Fibroblast of lung (primary cell): ENCODE results near the gene C8G. TPM values are rescaled to one million over a fixed set of nuclear protein-coding genes. Genes with fewer than 3 reads are reported as not detected.

Experiments
- DNase-seq, 2 donors: peaks; one replicate each; pipeline versions ENCODE4 v3.0.0 to v3.0.0-alpha.2; 2010; ENCODE audit warnings: low read depth in 2 of 2
- H2AFZ ChIP-seq: 2 replicates; pipeline ENCODE4 v1.5.1; 2012; ENCODE audit warnings: low read length, control low read depth, inconsistent platforms
- H3K27ac ChIP-seq: 2 replicates; pipeline ENCODE4 v1.5.1; 2011; ENCODE audit warnings: low read length, control low read depth; ENCODE audit not compliant: insufficient read depth
- H3K27me3 ChIP-seq: 2 replicates; pipeline ENCODE4 v1.5.1; 2011; ENCODE audit warnings: mild to moderate bottlenecking, low read length; ENCODE audit not compliant: control insufficient read depth, insufficient read depth
- H3K36me3 ChIP-seq: 2 replicates; pipeline ENCODE4 v1.5.1; 2011; ENCODE audit warnings: low read length; ENCODE audit not compliant: control insufficient read depth, insufficient read depth
- H3K4me1 ChIP-seq: 2 replicates; pipeline ENCODE4 v1.5.1; 2011; ENCODE audit warnings: low read length; ENCODE audit not compliant: control insufficient read depth, insufficient read depth; ENCODE audit errors: extremely low read depth
- H3K4me2 ChIP-seq: 2 replicates; pipeline ENCODE4 v1.5.1; 2011; ENCODE audit warnings: low read length, control low read depth; ENCODE audit not compliant: insufficient read depth; ENCODE audit errors: extremely low read depth
- H3K4me3 ChIP-seq, 4 experiments: fragments of 200-600 bp in 1 of 4; sonication (generic) in 1 of 4; replicated peaks in 1 of 4; 2 replicates each; pipeline ENCODE4 v1.5.1; 2011 to 2016; ENCODE audit warnings: low read length in 4 of 4, low read depth in 3 of 4, mild to moderate bottlenecking in 3 of 4, control low read depth in 2 of 4, inconsistent platforms in 1 of 4, mixed read lengths in 1 of 4; ENCODE audit not compliant: insufficient read depth in 1 of 4; ENCODE audit errors: control extremely low read depth in 1 of 4
- H3K79me2 ChIP-seq: 2 replicates; pipeline ENCODE4 v1.5.1; 2012; ENCODE audit warnings: mild to moderate bottlenecking, low read length, inconsistent platforms; ENCODE audit not compliant: control insufficient read depth, insufficient read depth
- H3K9ac ChIP-seq: 2 replicates; pipeline ENCODE4 v1.5.1; 2011; ENCODE audit warnings: mild to moderate bottlenecking, low read length, control low read depth; ENCODE audit not compliant: insufficient read depth
- H3K9me3 ChIP-seq: 2 replicates; pipeline ENCODE4 v1.5.1; 2012; ENCODE audit warnings: low read depth, low read length; ENCODE audit not compliant: control insufficient read depth, insufficient read depth
- H4K20me1 ChIP-seq: 2 replicates; pipeline ENCODE4 v1.5.1; 2011; ENCODE audit warnings: low read length; ENCODE audit not compliant: control insufficient read depth, insufficient read depth; ENCODE audit errors: extremely low read depth
- EZH2 ChIP-seq: IDR thresholded peaks from 2 replicates; pipeline ENCODE4 v1.5.1; 2012; ENCODE audit warnings: low read length, control low read depth, mild to moderate bottlenecking; ENCODE audit errors: missing control alignments
- polyA plus RNA-seq, 2 donors: library from polyadenylated mRNA; depleted of rRNA in 1 of 2; stranded (reverse) in 1 of 2; unstranded in 1 of 2; fragments of >200 nt; gene quantifications; 2 replicates each; pipeline ENCODE4 v1.2.1, GENCODE V29; 2011 to 2012; ENCODE audit warnings: missing spikeins in 1 of 2
- total RNA-seq: library from RNA; depleted of rRNA; stranded (reverse); fragments of >200 nt; gene quantifications from 2 replicates; pipeline ENCODE4 v1.2.1, GENCODE V29; 2014
- TF ChIP-seq, protein P1 (sequence below), 2 donors: IDR thresholded peaks in 1 of 2; conservative IDR thresholded peaks in 1 of 2; 1 replicate in 1 of 2; 2 replicates in 1 of 2; pipeline ENCODE4 v1.5.1; 2011 to 2012; ENCODE audit warnings: low read length in 2 of 2, control low read depth in 1 of 2, inconsistent platforms in 1 of 2, low read depth in 1 of 2, mild to moderate bottlenecking in 1 of 2

C8G gene
- total and polyA plus RNA-seq, 2 donors (not counting 1 experiment from before 2014, with no cell fraction given) = 0.40 to 1.2 TPM

DNA sequence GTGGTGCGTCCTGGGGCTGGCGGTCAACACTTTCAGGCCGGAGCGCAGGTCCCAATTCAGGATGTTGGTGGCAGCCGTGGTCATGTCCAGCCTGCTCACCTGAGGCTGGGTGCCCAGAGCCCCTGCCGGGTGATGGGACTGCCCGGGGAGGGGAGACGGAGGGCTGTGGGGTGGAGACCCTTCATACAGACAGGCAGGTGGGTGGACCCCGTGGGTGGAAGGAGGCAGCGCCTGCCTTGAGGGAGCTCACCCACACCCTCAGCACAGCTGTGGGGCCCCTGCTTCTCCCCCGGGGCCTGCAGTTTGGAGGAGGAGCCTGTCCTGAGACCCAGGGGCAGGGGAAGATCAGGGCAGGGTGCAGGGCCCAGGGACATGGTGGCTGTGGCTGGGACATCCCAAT is 25.3 kb downstream of the C8G start:
- H3K9ac ChIP-seq = no peak overlapping the region
- H3K36me3 ChIP-seq = no peaks in the 10 kb centered on the region
- H2AFZ ChIP-seq = no peak overlapping the region
- no peak overlapping the region for H3K4me3 ChIP-seq
- no peak for DNase-seq
- peaks cover 4% of the 10 kb centered on the region for H3K27me3 ChIP-seq
- no peaks in the 10 kb centered on the region for H3K4me1 ChIP-seq
- H4K20me1 ChIP-seq = no peaks in the 10 kb centered on the region
- H3K27ac ChIP-seq = no peak overlapping the region
- TF ChIP-seq EZH2 = no peak
- TF ChIP-seq, protein P1, sequence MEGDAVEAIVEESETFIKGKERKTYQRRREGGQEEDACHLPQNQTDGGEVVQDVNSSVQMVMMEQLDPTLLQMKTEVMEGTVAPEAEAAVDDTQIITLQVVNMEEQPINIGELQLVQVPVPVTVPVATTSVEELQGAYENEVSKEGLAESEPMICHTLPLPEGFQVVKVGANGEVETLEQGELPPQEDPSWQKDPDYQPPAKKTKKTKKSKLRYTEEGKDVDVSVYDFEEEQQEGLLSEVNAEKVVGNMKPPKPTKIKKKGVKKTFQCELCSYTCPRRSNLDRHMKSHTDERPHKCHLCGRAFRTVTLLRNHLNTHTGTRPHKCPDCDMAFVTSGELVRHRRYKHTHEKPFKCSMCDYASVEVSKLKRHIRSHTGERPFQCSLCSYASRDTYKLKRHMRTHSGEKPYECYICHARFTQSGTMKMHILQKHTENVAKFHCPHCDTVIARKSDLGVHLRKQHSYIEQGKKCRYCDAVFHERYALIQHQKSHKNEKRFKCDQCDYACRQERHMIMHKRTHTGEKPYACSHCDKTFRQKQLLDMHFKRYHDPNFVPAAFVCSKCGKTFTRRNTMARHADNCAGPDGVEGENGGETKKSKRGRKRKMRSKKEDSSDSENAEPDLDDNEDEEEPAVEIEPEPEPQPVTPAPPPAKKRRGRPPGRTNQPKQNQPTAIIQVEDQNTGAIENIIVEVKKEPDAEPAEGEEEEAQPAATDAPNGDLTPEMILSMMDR (conservative IDR thresholded peaks at IDR 0.05 in 1 of 2, IDR thresholded peaks at IDR 0.05 in 1 of 2; ENCODE audit: low read depth in 1 of 2, low read length in 2 of 2) = no peak
- H3K4me2 ChIP-seq = no peak overlapping the region
- H3K79me2 ChIP-seq = no peaks in the 10 kb centered on the region
- no peaks in the 10 kb centered on the region for H3K9me3 ChIP-seq

DNA sequence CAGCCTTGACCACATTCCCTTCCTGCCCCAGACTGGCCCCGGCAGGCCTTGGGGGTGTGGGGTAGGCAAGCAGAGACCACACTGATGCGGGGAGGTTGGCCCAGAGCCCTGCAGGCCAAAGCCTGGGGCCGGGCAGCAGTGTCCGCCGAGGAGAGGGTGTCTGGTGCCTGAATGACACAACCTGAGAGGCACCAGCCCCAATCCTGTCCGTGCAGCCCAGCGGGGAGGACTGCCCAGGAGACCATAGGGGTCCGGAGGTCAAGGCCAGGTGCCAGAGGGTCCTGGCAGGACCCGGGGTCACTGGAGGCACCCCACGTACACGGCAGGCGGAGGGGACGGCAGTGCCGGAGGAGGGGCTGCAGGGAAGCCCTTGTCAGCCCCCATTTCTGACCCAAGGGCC is 26.7 kb downstream of the C8G start:
- Histone ChIP-seq H3K4me2 (no peak overlapping the region), H3K9me3 (no peaks in the 10 kb centered on the region), H4K20me1 (no peaks in the 10 kb centered on the region), H3K27ac (no peak overlapping the region), H3K9ac (no peak overlapping the region), H3K27me3 (no peaks in the 10 kb centered on the region), H3K4me1 (no peaks in the 10 kb centered on the region), H3K79me2 (no peaks in the 10 kb centered on the region), H3K36me3 (no peaks in the 10 kb centered on the region), H3K4me3 (no peak overlapping the region), H2AFZ (no peak overlapping the region)
- TF ChIP-seq EZH2 = no peak
- TF ChIP-seq, protein P1 (conservative IDR thresholded peaks at IDR 0.05 in 1 of 2, IDR thresholded peaks at IDR 0.05 in 1 of 2; ENCODE audit: low read depth in 1 of 2, low read length in 2 of 2) = no peak
- DNase-seq = no peak

DNA sequence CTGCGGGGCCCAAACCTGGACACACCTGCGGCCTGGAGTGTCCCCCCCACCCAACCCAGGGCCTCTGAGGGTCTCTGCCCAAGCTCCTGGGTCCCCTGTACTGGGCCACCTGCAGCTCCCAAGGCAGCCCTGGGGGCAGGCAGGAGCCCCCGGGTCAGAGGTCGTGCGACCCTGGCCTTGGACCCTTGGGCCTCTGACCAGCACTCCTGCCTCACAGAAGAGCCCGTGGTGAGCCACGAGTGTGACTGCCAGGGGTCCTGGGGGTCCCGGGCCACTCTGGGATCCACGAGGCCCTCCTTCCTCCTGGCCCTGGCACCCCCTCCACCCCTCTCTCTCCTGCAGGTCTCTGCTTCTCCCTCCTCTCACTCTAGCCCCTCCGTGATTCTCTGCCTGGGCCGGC is 27.3 kb downstream of the C8G start:
- H3K4me1 ChIP-seq = no peaks in the 10 kb centered on the region
- no peak overlapping the region for H3K9ac ChIP-seq
- no peak overlapping the region for H3K27ac ChIP-seq
- H3K4me3 ChIP-seq = no peak overlapping the region
- H3K36me3 ChIP-seq = no peaks in the 10 kb centered on the region
- no peaks in the 10 kb centered on the region for H3K79me2 ChIP-seq
- no peaks in the 10 kb centered on the region for H3K9me3 ChIP-seq
- no peak for TF ChIP-seq EZH2
- TF ChIP-seq, protein P1 (conservative IDR thresholded peaks at IDR 0.05 in 1 of 2, IDR thresholded peaks at IDR 0.05 in 1 of 2; ENCODE audit: low read depth in 1 of 2, low read length in 2 of 2) = no peak
- no peak overlapping the region for H3K4me2 ChIP-seq
- H3K27me3 ChIP-seq = no peaks in the 10 kb centered on the region
- no peaks in the 10 kb centered on the region for H4K20me1 ChIP-seq
- H2AFZ ChIP-seq = no peak overlapping the region
- DNase-seq = no peak
